GF-D8 (cell line): Measurements from ENCODE around the gene MTHFD2L.

ENCODE experiments used
- DNase-seq: peaks from one replicate; lab custom pipeline; 2025; lab: John Stamatoyannopoulos, UW

The MTHFD2L gene

DNA sequence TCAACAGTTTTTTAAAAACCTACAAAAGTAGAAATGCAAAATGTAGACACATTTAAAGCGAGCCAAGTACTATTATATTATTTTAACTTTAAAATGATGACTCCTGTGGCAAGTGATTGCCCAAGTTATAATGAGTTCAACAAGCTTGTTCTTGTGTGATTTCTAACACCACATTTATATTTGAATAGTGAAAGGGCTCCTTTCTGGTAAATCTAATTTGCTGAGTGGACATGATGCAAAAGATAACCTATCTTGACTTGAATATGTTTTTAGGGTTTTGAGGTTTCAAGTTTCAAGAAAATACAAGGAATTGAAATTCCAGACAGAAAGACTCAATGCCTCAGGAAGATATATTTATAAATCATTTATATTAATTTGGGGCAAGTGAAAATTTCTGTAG lies 149.3 kb downstream of the MTHFD2L start:
- no peak for DNase-seq

DNA sequence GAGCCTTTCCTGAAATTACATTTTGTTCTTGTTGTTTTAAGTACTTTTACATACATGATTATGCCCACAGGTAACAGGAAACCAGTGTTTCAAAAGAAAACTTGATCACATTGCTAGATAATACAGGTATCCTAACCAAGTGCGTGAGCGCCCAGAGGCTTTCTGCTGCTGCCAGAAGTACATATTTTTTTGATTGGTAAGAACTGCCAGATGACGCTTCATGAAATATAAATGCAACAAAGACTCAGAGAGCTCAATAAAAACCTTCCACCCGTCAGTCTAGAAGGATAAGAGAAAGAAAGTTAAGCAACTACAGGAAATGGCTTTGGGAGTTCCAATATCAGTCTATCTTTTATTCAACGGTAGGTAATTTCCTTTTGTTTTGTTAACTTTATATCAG lies 150.3 kb downstream of the MTHFD2L start, which contains the start of gene EPGN:
Gene EPGN, plus strand, starts transcription at position 256 of the 400 bp plus-strand sequence. Its CDS starts 64 bp downstream, at position 320.
- DNase-seq = no peak

DNA sequence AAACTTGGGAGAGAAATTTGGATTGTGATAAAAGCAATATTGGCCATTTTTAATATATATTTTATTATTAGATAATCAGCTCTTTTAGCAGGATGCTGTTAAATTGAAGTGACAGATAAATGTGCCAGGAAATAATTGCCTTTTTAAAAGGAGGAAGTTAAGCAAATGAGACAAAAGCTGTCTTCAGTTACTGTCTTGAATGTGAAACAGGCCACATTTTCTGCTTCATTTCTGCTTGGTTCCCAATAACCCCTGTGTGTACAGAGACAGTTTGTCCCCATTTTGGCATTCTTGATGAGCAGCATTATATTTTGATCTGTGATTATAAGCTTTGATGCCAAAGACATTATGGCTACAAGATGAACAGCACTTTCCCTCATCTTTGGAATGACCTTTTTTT lies 151.3 kb downstream of the MTHFD2L start:
- DNase-seq = no peak

DNA sequence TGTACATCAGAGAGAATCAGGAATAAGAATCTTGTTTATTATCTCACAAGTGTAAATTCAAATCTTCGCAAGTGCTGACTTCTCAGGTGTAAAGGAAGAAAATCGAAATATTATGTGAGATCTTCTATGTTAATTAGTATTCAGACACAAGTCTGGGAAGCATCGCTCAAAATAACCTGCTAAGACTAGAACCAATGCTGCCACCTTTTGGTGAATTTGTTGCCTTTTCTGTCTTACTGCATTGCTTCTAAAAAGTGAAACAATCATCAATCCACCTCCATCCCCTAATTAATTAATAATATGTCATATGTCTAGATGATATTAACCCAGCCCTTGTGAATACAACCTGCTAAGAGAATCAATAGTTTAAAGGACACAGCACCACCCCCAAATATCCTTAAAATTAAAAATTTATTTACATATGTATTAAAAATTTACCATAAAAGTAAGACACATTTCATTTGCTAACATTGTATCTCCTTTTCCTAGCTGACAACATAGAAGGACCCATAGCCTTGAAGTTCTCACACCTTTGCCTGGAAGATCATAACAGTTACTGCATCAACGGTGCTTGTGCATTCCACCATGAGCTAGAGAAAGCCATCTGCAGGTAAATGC lies 153.9 kb downstream of the MTHFD2L start:
- peak; percentile 3 for DNase-seq

DNA sequence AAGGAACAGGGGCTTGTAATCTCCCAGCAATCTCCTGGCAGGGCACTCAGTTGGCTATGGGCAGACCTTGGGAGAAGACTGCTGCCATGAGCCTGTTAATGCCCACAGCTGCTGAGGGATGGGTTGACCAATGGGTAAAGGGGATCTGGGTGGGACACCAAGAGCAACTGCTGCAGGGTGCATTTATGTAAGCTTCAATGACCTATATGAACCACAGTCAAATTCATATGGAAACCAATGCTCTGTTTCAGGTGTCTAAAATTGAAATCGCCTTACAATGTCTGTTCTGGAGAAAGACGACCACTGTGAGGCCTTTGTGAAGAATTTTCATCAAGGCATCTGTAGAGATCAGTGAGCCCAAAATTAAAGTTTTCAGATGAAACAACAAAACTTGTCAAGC lies 156.4 kb downstream of the MTHFD2L start:
- no peak for DNase-seq

DNA sequence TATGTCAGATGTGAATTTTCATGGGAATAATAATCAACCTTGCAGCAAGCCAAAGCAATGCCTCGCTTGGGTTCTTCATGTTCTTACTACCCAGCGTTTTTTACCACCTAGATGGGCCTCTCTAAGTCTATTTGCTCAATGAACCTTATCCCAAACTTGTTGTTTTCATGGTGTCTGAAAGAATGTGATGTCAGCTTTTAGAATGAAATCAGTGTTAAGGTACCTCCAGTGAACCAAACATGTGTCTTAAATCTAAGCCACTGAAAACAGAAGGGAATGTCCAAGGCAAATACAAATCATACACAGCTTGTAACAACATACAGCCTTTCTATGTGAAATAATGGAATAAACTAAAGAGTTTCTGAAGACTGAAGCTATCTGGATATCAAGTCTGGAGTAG lies 157.0 kb downstream of the MTHFD2L start:
- DNase-seq = no peak

DNA sequence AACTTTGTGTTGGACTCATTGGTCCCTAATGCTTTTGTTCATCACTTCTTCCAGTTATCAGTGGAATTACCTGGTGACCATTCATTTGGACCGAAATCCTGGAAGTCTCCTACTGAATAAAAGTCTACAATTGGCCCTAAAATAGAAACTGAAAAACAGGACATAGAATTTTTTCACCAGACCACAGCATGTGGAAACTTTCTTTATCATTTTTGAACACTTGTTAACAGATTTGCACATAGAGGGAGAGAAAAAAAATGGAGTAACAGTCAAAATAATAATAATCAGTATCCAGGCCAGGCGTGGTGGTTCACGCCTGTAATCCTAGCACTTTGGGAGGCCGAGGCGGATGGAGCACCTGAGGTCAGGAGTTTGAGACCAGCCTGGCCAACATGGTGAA lies 157.5 kb downstream of the MTHFD2L start:
- DNase-seq = no peak

DNA sequence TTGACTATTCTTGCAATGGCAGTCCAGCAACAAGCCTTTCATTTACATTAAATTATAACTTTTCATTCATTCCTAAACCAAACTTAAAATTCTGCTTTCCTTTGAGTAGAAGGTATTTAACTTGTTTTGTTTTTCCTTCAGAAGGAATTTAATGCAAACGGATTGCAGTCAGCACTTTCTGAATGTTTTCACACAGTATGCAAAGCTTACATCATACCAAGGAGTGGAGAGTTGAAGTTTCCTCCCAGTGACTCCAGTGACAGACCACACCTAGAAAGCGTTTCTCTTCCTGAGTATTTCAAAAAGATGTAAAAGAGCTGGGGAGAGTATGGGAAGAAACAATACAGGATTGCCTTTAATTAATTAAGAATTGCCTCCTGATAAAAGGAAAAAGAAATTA lies 158.5 kb downstream of the MTHFD2L start:
- DNase-seq = no peak

DNA sequence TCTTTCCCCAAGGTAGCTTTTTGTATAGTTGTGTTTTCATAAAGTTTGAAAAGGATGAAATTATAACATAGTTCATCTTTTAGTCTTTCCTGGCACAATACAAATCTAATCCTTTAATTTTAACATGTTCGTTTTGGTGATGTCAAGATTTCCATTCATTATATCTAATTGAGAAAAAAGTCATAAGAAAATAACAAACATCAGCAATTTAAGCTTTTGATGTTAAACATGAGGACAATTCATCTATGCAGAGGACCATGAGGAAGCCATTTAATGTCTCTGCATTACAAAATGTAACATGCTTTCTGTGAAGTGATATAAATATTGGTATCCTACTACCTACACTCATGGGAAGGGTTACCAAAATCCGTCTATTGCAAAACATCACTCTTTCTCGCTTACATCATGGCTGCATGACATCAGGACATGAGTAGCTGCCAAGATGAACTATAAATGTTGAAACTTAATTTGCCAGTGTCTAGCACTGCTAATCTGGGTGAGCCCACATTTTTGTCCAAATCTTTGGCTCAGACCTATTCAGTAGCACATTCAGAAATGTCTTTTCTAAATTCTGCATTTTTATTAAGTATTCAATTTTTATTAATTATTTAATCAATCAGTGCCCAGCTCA lies 159.8 kb downstream of the MTHFD2L start:
- DNase-seq = no peak

DNA sequence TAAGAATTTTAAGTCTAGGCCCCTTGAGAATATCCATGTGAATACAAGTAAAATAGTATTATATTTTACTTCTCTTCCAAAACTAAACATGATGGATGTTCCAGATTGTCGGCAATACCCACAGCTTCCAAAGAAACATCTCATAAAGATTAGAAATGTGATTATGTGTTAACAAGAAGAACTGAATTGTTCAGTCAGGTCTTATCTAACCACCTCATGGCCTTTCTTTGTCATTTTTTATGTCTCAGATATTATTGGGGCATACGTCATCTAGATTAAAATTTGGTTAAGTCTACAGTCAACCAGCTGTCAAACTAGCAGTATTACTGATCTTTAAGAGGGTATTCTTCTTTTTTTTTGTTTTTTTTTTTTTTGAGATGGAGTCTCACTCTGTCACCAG lies 160.4 kb downstream of the MTHFD2L start:
- DNase-seq = no peak

DNA sequence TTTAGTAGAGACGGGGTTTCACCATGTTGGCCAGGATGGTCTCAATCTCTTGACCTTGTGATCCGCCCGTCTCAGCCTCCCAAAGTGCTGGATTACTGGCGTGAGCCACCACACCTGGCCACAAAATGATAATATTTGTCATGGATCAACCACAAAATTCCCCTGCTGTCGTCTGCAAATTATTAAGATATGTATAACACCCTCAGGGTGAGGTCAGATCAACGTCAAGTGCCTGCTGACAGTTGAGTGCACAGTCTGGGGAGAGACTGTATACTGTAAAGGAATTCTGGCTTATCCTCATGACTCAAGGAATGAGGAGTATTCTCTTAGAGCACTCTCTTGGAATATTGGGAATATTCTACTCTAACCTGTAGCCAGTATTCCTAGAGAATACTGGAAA lies 161.6 kb downstream of the MTHFD2L start:
- no peak for DNase-seq

DNA sequence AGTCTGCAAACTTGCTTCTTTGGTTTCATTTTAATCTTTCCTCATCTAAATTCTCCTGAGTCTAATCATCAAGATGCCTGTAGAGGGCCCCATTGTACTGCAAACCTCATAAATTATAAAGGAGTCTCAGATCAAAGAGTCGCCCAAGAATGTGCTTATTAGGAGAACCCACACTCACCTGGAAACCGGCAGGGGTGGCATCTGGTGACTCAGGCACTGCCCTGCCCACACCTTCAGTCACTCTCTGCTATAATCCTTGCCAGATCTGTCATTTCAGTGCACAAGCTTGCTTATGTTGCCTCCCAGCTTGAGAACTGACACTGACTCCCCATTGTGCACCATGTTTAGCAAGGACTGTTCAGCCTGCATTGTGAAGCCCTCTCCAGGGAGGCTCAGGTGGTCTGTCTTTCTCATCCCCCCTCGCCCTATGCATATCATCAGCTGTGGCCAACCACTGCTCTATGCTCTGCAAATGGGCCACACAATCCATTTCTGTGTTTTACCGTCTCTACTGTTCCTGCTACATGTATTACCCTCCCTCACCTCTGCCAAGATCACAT lies 162.7 kb downstream of the MTHFD2L start:
- no peak for DNase-seq

DNA sequence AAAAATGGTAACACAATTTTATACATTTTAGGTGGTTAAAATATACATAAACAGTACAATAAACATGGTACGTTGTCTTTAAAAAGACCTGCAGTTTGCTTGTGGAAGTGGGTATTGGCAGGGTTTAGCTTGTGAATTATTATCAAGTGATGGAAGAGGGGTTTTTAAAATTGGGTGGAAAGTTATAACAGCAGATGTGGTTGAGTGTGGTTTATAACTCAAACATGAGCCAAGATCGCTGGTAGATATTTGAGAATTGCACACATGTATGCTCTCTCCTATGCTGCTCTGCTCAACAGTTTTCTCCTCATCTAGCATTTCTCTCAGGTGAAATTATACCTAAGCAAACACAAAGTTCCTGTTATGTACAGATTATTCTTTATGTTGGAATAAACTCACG lies 164.4 kb downstream of the MTHFD2L start:
- no peak for DNase-seq

DNA sequence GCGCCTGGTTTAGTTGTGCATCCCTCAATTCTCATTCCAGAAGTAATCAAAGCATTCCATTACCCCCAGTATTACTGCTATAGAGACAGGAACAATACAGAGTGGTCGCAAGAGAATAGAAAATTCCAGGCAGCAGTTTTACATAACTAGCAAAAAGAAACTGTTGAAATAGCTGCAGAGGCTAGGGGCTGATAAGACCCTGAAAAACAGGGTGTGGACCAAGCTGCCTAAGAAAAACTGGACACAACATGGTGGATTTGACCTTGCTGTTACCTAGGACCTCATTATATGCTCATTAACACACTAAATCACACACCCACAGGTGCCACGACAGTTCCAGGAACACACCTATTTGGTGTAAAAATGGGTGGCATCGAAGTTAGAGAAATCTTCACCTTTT lies 165.7 kb downstream of the MTHFD2L start:
- no peak for DNase-seq

DNA sequence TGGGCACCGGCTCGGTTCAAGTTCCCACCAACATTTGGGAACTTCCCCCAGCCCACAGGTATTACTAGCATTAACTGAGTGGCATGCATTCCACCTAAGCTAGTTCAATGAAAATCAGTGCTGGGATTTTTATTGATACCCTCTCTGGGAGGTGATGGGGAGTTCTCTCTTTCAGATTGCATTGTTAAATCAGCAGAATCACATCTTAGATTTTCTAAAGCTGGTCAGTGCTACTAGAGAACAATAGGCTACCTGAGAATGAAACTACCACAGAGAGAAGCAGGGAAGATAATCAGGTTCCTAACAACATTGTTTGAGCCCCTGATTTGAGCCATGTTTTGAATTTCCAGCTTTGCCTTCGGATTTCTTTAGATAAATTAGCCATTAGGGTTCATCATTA lies 166.3 kb downstream of the MTHFD2L start:
- no peak for DNase-seq

DNA sequence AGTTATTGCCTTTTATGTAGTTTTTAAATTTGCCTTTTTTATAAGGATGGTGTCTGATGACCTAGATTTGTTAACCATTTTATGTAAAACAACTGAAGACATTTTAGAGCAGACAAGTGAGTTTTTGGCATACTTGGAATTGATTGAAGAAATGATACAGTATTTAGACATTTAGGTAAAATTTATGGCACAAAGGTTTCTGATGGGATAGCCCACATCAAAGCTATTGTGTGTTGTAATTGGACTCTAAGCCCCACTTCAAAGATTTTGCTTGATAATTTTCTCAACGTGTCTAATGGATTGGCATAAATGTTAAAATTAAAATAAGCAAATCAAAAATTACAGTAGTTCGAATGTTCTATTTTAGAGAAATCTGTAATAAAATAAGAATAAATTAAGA lies 168.0 kb downstream of the MTHFD2L start:
- no peak for DNase-seq

DNA sequence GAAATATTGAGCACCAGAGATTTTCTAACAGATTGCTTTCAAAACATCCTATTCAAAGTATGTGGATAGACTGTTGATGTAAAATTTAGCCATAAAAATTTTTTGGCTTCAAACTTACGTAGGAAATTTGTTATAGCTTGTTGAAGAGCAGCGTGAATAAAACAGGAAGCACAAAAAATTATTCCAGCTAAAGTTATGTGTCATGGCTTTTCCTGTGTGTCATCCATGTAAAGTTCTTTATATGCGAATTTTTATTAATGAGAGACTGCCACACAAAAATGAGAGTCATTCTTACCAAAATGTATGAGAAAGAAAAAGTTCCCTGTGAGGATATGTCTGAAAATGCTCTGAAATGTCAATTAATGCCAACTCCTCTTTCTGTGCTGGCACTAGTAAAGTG lies 169.8 kb downstream of the MTHFD2L start:
- no peak for DNase-seq

DNA sequence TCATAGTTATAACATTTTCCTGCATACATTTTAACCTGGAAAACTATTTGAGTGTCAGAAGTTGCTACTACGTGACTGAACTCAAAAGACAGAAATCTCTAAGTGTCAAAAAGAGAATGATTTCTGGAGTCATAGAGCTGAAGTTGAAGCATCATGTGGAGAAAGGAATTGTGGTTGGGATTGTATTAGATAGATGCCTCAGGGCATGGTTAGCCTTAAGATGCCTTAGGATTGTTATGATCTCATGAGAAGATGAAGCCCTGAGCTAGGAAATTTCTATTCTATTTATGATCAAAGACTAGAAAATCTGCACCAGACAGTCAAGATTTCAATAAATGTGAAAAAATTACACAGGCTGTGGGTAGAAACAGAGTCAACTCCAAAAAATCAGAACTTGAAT lies 170.6 kb downstream of the MTHFD2L start:
- no peak for DNase-seq

DNA sequence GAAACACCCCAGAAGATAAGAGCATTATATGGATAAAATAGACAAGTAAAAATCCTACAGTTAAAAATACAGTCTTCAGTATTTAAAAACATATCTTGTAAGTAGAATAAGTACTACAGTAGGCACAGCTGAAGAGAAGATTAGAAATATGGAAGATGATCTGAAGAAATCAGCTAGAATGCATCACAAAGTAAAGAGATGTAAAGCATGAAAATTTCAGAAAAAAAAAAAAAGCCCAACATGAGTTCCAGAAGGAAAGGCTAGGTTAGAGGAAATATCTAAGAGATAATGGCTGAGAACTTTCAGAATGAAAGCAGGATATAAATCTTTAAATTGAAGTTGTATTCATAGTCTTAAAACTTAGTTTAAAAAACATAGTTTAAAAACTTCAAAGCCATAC lies 171.4 kb downstream of the MTHFD2L start:
- no peak for DNase-seq

DNA sequence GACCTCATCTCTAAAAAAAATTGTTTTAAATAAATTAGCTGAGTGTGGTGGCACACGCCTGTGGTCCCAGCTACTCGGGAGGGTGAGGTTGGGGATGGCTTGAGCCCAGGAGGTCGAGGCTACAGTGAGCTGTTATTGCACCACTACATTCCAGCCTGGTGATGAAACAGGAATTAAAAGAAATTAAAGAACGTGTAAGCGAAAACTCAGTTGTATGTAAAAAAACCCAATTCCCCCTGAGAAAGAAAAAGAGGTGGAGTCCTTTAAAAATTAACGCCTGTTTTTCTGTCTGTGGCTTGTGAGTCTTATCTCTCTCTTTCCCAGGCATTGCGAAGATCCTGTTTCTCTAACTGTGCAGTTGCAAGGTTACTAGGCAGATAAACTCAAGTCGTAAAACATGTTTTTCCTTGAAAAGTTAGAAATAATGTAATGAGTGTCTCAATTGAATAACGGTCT lies 172.4 kb downstream of the MTHFD2L start:
- peak; percentile 51 for DNase-seq

DNA sequence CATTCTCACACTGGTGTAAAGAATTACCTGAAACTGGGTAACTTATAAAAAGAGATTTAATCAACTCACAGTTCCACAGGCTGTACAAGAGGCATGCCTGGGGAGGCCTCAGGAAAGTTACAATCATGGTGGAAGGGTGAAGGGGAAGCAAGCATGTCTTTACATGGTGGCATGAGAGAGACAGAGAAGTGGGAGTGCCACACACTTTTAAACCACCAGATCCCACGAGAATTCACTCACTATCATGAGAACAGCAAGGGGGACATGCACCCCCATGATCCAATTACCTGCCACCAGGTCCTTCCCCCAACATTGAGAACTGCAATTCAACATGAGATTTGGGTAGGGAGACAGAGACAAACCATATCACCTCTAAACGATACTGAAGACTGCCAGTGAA lies 173.3 kb downstream of the MTHFD2L start:
- DNase-seq = no peak

DNA sequence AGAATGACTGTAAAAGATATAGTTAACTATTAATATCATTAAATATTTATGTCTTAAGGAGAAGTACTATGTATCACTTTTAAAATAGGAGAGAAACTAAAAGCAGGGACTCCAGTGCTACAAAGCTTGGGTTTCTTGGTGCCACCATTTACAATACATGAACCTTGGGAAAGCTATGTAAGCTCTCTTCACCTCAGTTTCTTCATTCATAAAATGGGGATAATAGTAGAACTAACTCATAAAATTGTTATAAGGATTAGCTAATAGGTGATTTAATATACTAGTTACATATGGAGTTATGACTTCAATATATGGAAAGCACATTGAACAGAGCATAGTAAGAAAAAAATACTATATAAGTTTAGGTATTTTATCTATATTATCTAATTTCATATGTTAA lies 174.0 kb downstream of the MTHFD2L start:
- no peak for DNase-seq

DNA sequence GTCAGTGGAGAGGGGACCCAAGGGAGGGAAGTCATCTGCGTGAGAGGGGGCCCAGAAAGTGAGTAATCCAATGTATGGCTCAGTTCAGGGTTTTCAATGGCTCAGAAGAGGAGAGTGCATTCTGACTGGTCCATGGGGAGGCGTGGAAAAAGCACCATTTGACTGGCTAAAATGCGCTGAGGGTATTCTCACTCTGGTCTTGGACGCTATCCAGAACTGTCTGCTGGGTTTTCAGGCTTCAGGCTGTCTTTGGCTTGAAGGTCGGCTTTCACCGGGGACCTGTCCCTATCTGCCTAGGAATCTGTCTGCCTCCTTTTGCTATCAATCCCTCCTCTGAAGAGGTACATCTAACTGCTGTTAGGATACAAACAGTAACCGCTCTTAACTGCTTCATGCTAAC lies 176.7 kb downstream of the MTHFD2L start:
- no peak for DNase-seq
